ENCODE data around the gene POU5F1. TPM values are rescaled to one million over a fixed set of nuclear protein-coding genes. Genes with fewer than 3 reads are reported as not detected.
"Not testable (repeated sequence)": the region's sequence is repeated elsewhere in the genome, so short reads cannot be mapped to it uniquely, and the experiment has no call there.

Gene POU5F1
- total RNA-seq, 1 experiment from 2014 or later = not detected

DNA sequence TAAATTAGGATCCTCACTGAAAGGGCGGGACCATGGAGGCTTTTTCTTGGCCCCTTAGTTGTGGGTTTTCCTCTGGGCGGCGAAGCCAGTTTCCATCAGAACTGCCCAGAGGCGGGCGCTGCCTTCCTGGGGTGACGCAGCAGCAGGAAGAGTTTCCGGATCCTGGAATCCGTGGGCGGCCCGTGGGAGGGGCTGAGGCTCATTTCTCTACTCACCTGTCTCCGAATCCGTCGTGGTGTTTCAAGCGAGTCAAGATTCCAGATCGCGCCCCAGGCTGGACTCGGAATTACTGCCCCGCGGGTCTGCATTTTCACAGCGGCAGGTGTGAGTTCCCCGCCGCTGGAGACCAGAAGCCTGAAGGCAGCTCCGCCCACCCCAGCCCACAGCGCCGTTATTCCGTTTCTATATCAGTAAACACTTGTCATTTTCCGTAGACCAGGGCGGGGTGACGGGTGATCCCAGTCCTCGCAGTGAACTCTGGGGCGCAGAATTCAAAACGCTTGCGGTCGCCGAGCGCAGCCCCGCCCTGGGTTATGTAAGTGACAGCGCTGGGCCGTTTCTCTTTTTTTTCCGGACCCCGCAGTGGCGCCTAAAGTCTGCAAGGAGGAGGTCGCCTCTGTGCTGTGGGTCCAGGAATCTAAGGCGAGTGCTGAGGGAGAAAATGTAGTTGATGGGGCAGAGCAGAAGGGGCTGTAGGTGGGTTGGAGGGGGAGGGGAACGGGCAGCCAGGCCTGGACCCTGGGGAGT lies 27.2 kb upstream of the POU5F1 start:
- peak overlapping the region; percentile 91 for H3K27ac ChIP-seq (ENCODE audit: low read depth, low read length, poor library complexity, severe bottlenecking)
- peaks cover 3% of the 10 kb centered on the region for H3K36me3 ChIP-seq (ENCODE audit: insufficient read depth, low read length, poor library complexity, severe bottlenecking)
- ChIA-PET POLR2A (ENCODE audit: low non-redundant PET) (interaction anchor here (0.5 kb wide), 1 partner anchor 478 kb away, joined by 4 read pairs; no protein-coding TSS in a partner anchor), CTCF (interaction anchor here (0.6 to 2.3 kb wide), 2 partner anchors 169 kb away, joined by 3 to 9 read pairs; no protein-coding TSS in a partner anchor)
- intact Hi-C loops (cut with micrococcal nuclease; ENCODE audit: unreplicated experiment) = loop anchor here (1.0 to 2.0 kb wide), 2 partner anchors 169 to 175 kb away; no protein-coding TSS in a partner anchor
- BruUV-seq (replicated peaks) = TSS peak; percentile 82
- DNase-seq (ENCODE audit: low spot score) = peak; percentile 84
- no peaks in the 10 kb centered on the region for H3K27me3 ChIP-seq (replicated peaks; ENCODE audit: insufficient read depth, low read depth, low read length, poor library complexity)
- TF ChIP-seq, protein P1, sequence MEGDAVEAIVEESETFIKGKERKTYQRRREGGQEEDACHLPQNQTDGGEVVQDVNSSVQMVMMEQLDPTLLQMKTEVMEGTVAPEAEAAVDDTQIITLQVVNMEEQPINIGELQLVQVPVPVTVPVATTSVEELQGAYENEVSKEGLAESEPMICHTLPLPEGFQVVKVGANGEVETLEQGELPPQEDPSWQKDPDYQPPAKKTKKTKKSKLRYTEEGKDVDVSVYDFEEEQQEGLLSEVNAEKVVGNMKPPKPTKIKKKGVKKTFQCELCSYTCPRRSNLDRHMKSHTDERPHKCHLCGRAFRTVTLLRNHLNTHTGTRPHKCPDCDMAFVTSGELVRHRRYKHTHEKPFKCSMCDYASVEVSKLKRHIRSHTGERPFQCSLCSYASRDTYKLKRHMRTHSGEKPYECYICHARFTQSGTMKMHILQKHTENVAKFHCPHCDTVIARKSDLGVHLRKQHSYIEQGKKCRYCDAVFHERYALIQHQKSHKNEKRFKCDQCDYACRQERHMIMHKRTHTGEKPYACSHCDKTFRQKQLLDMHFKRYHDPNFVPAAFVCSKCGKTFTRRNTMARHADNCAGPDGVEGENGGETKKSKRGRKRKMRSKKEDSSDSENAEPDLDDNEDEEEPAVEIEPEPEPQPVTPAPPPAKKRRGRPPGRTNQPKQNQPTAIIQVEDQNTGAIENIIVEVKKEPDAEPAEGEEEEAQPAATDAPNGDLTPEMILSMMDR (conservative IDR thresholded peaks at IDR 0.05; ENCODE audit: low read depth, low read length) = no peak
- no peak for TF ChIP-seq EZH2 (IDR thresholded peaks at IDR 0.05; ENCODE audit: borderline replicate concordance, low read depth, low read length, poor library complexity, severe bottlenecking)
- H3K4me3 ChIP-seq (ENCODE audit: low read depth, low read length, poor library complexity, severe bottlenecking) = peak overlapping the region; percentile 72
- H3K4me1 ChIP-seq (ENCODE audit: insufficient read depth, low read length, poor library complexity, severe bottlenecking) = no peaks in the 10 kb centered on the region
- no peaks in the 10 kb centered on the region for H3K9me3 ChIP-seq (ENCODE audit: low read depth, low read length, poor library complexity, severe bottlenecking)

DNA sequence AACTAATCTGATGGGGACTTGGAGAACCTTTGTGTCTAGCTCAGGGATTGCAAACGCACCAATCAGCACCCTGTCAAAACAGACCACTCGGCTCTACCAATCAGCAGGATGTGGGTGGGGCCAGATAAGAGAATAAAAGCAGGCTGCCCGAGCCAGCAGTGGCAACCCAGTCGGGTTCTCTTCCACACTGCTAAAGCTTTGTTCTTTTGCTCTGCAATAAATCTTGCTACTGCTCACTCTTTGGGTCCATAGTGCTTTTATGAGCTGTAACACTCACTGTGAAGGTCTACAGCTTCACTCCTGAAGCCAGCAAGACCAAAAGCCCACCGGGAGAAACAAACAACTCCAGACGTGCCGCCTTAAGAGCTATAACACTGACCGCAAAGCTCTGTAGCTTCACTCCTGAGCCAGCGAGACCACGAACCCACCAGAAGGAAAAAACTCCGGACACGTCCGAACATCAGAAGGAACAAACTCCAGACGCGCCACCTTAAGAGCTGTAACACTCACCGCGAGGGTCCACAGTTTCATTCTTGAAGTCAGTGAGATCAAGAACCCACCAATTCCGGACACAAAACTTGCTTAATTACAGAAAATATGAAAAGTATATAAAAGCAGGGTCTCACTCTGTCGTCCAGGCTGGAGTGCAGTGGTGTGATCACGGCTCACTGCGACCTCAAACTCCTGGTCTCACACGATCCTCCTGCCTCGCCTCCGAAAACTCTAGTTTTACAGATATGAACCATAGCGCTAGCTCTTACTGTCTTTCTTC lies 26.0 kb upstream of the POU5F1 start:
- H3K27me3 ChIP-seq (replicated peaks; ENCODE audit: insufficient read depth, low read depth, low read length, poor library complexity); H3K36me3 ChIP-seq (ENCODE audit: insufficient read depth, low read length, poor library complexity, severe bottlenecking); H3K9me3 ChIP-seq (ENCODE audit: low read depth, low read length, poor library complexity, severe bottlenecking); H3K4me1 ChIP-seq (ENCODE audit: insufficient read depth, low read length, poor library complexity, severe bottlenecking); POLR2A ChIA-PET (ENCODE audit: low non-redundant PET); BruUV-seq (replicated peaks): not testable (repeated sequence)
- intact Hi-C loops (cut with micrococcal nuclease; ENCODE audit: unreplicated experiment) = loop anchor here (1.0 to 2.0 kb wide), 2 partner anchors 170 to 176 kb away; no protein-coding TSS in a partner anchor
- Histone ChIP-seq H3K4me3 (ENCODE audit: low read depth, low read length, poor library complexity, severe bottlenecking) (peak overlapping the region; percentile 72), H3K27ac (ENCODE audit: low read depth, low read length, poor library complexity, severe bottlenecking) (peak overlapping the region; percentile 5)
- CTCF ChIA-PET = interaction anchor here (0.6 to 2.3 kb wide), 2 partner anchors 170 to 539 kb away, joined by 4 to 9 read pairs; no protein-coding TSS in a partner anchor
- peak; percentile 32 for DNase-seq (ENCODE audit: low spot score)

DNA sequence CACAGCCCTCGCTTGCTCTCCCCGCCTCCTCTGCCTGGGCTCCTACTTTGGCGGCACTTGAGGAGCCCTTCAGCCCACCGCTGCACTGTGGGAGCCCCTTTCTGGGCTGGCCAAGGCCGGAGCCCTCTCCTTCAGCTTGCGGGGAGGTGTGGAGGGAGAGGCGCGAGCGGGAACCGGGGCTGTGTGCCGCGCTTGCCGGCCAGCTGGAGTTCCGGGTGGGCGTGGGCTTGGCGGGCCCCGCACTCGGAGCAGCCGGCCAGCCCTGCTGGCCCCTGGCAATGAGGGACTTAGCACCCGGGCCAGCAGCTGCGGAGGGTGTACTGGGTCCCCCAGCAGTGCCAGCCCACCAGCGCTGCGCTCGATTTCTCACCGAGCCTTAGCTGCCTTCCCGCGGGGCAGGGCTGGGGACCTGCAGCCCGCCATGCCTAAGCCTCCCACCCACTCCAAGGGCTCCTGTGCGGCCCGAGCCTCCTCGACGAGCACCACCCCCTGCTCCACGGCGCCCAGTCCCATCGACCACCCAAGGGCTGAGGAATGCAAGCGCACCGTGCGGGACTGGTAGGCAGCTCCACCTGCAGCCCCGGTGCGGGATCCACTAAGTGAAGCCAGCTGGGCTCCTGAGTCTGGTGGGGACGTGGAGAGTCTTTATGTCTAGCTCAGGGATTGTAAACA lies 25.0 kb upstream of the POU5F1 start:
- H3K27me3 ChIP-seq (replicated peaks; ENCODE audit: insufficient read depth, low read depth, low read length, poor library complexity); H3K4me1 ChIP-seq (ENCODE audit: insufficient read depth, low read length, poor library complexity, severe bottlenecking); POLR2A ChIA-PET (ENCODE audit: low non-redundant PET); H3K9me3 ChIP-seq (ENCODE audit: low read depth, low read length, poor library complexity, severe bottlenecking); DNase-seq (ENCODE audit: low spot score); intact Hi-C loops (cut with micrococcal nuclease; ENCODE audit: unreplicated experiment); BruUV-seq (replicated peaks); H3K36me3 ChIP-seq (ENCODE audit: insufficient read depth, low read length, poor library complexity, severe bottlenecking); H3K27ac ChIP-seq (ENCODE audit: low read depth, low read length, poor library complexity, severe bottlenecking); H3K4me3 ChIP-seq (ENCODE audit: low read depth, low read length, poor library complexity, severe bottlenecking): not testable (repeated sequence)
- CTCF ChIA-PET = interaction anchor here (2.3 kb wide), 1 partner anchor 171 kb away, joined by 9 read pairs; no protein-coding TSS in a partner anchor

Measured in A673 (cell line).